ENCODE measurements around the gene DIDO1. TPM values are rescaled to one million over a fixed set of nuclear protein-coding genes. Genes with fewer than 3 reads are reported as not detected.
A peak's percentile ranks its signal among the peaks of the same experiment; 100 is the strongest.

The DIDO1 gene
- total RNA-seq, 1 donor from 2014 or later, result 37.9 TPM

DNA sequence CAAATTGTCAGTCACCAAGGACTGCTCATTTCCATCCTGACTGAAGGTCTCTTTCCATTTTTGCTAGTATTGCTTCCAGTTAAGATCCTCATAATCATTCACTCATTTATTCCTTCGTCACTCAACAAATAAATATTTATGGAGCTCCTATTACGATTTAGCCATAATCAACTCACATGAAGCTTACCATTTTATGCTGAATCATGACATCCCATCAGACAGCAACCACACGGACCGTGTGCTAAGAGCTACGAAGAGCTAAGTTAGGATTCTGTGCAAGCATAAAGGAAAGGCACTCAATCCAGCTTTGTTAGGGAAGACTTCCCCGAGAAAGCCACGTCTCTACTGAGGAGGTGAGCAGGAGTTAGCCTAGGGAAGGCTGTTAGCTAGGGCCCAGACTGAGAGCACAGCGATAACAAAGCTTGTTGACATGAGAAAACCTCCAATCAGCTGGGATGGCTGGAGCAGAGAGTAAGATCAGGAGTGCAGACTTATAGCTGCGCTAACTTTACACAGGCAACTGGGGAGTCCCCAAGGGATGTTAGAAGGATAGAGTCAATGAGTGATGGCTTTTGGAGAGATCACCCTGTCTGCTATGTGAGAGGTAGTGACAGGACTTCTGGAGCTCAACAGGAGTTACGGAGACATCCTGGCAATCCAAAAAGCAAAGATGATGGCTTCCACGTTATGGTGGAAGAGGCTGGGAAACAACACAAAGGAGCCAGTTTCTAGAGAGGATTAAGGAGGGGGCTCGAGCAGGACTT lies 9.1 kb upstream of the DIDO1 start:
- no peak for DNase-seq (ENCODE audit: low read depth)
- Histone ChIP-seq H3K27me3 (ENCODE audit: control insufficient read depth, insufficient read depth, low read length) (no peaks in the 10 kb centered on the region), H3K4me3 (ENCODE audit: low read depth, low read length) (no peak overlapping the region), H3K36me3 (ENCODE audit: control insufficient read depth, insufficient read depth, low read length) (peaks cover 3% of the 10 kb centered on the region)
- TF ChIP-seq CTCF (IDR thresholded peaks at IDR 0.05; ENCODE audit: insufficient read depth, low read length, poor library complexity, severe bottlenecking), result no peak

- Histone ChIP-seq H3K27me3 (ENCODE audit: control insufficient read depth, insufficient read depth, low read length) (no peaks in the 10 kb centered on the region), H3K4me3 (ENCODE audit: low read depth, low read length) (no peak overlapping the region), H3K36me3 (ENCODE audit: control insufficient read depth, insufficient read depth, low read length) (peaks cover 3% of the 10 kb centered on the region)
- no peak for TF ChIP-seq CTCF (IDR thresholded peaks at IDR 0.05; ENCODE audit: insufficient read depth, low read length, poor library complexity, severe bottlenecking)
- DNase-seq (ENCODE audit: low read depth), result no peak
Observed at GRCh38 chr20:62933966-62934365, 7.7 kb upstream of the DIDO1 start.

GRCh38 chr20:62931464-62931863 lies 5.2 kb upstream of the DIDO1 start:
- no peak for TF ChIP-seq CTCF (IDR thresholded peaks at IDR 0.05; ENCODE audit: insufficient read depth, low read length, poor library complexity, severe bottlenecking)
- Histone ChIP-seq H3K27me3 (ENCODE audit: control insufficient read depth, insufficient read depth, low read length) (no peaks in the 10 kb centered on the region), H3K4me3 (ENCODE audit: low read depth, low read length) (no peak overlapping the region), H3K36me3 (ENCODE audit: control insufficient read depth, insufficient read depth, low read length) (peaks cover 3% of the 10 kb centered on the region)
- no peak for DNase-seq (ENCODE audit: low read depth)

DNA sequence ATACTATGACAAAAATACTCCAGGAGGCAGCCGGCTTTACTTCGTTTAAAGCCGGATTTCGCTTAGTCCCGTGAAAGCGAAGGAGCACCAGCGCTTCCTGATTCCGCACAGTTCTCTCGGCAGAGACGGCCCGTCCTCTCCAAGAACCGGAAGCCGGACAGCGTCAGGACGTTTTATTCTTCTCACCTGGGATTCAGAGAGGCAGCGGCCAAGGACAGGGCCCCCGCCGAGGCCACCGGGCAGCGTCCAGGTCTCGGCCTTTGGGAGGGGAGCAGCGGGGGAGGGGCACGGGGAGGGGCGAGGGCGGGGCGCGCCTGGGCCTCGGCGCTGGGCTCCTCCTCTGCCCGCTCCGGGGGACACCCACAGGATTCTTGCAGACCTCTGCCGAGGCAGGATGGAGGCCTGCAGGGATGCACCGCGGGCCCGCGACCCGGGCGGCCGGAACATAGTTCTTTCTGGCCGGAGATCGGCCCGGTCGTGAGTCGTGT lies 2.8 kb upstream of the DIDO1 start:
- Histone ChIP-seq H3K4me3 (ENCODE audit: low read depth, low read length) (peak overlapping the region; percentile 35), H3K27me3 (ENCODE audit: control insufficient read depth, insufficient read depth, low read length) (no peaks in the 10 kb centered on the region), H3K36me3 (ENCODE audit: control insufficient read depth, insufficient read depth, low read length) (no peaks in the 10 kb centered on the region)
- TF ChIP-seq CTCF (IDR thresholded peaks at IDR 0.05; ENCODE audit: insufficient read depth, low read length, poor library complexity, severe bottlenecking), result no peak
- DNase-seq (ENCODE audit: low read depth), result no peak

DNA sequence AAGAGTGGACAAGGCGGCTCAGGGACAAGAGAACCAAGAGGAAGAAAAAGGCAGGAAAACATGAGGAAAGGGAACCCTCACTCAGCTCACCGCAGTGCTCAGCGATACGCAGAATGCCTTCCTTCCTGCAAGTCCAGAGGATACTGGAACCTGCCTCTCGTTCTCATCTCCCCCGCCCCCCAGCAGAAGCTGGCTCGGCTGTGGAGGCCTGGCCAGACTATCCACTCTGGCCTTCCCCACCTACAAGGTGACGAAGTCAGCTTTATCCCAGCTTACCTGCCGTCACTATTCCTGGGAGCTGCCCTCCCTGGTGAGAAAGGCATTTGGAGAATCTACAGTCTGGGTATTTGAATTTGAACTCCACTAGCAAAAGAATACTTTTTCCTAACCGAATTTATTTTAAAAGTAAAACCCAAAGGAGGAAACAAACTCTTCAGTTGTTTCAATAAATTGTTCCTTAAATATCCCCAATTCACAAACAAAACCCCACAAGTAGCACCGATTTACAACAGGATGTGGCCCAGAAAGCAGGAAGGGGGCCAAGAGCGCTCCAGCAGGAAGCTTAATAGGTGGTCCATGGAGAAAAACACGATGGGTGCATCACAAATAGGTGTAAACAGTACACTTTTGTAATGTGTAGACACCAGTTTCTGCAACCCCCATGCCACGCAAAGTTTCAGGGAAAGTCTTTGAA lies 2.1 kb upstream of the DIDO1 start:
- peak overlapping the region; percentile 35 for H3K4me3 ChIP-seq (ENCODE audit: low read depth, low read length)
- no peak for DNase-seq (ENCODE audit: low read depth)
- TF ChIP-seq CTCF (IDR thresholded peaks at IDR 0.05; ENCODE audit: insufficient read depth, low read length, poor library complexity, severe bottlenecking), result no peak

More for the DNA sequence above, 2.1 kb upstream of the DIDO1 start:
- no peaks in the 10 kb centered on the region for H3K27me3 ChIP-seq (ENCODE audit: control insufficient read depth, insufficient read depth, low read length)
- no peaks in the 10 kb centered on the region for H3K36me3 ChIP-seq (ENCODE audit: control insufficient read depth, insufficient read depth, low read length)

Measured in kidney epithelial cell (primary cell).